HEK293 (cell line): Measurements from ENCODE around the gene FUOM.

Experiments
- HOXC10 ChIP-seq: sonication (generic); formaldehyde crosslinking; IDR thresholded peaks from 2 replicates; pipeline ENCODE4 v1.8.1; 2023; ENCODE audit warnings: mild to moderate bottlenecking, missing genetic modification reagents
- KLF8 ChIP-seq: fragments of 450-650 bp; formaldehyde crosslinking; IDR thresholded peaks from 2 replicates; pipeline ENCODE4 v1.5.1; 2016; ENCODE audit warnings: missing biosample characterization, missing genetic modification characterization
- MYNN ChIP-seq: fragments of 450-650 bp; formaldehyde crosslinking; IDR thresholded peaks from 2 replicates; pipeline ENCODE4 v1.5.1; 2016; ENCODE audit warnings: missing biosample characterization, missing genetic modification characterization, borderline replicate concordance
- SP2 ChIP-seq: fragments of 450-650 bp; formaldehyde crosslinking; IDR thresholded peaks from 2 replicates; pipeline ENCODE4 v1.5.1; 2016; ENCODE audit warnings: missing biosample characterization, missing genetic modification characterization
- SP3 ChIP-seq: fragments of 450-650 bp; formaldehyde crosslinking; IDR thresholded peaks from 2 replicates; pipeline ENCODE4 v1.5.1; 2016; ENCODE audit warnings: missing biosample characterization, missing genetic modification characterization
- YY2 ChIP-seq: fragments of 450-650 bp; formaldehyde crosslinking; IDR thresholded peaks from 2 replicates; pipeline ENCODE4 v1.5.1; 2016; ENCODE audit warnings: missing biosample characterization, missing genetic modification characterization
- ZNF175 ChIP-seq: fragments of 450-650 bp; formaldehyde crosslinking; IDR thresholded peaks from 2 replicates; pipeline ENCODE4 v1.5.1; 2016; ENCODE audit warnings: missing biosample characterization, missing genetic modification characterization
- ZNF202 ChIP-seq: fragments of 450-650 bp; formaldehyde crosslinking; IDR thresholded peaks from 2 replicates; pipeline ENCODE4 v1.5.1; 2016; ENCODE audit warnings: missing biosample characterization, missing genetic modification characterization, borderline replicate concordance
- ZNF223 ChIP-seq: fragments of 450-650 bp; formaldehyde crosslinking; IDR thresholded peaks from 2 replicates; pipeline ENCODE4 v1.5.1; 2016; ENCODE audit warnings: missing biosample characterization, missing genetic modification characterization
- ZNF341 ChIP-seq: fragments of 450-650 bp; formaldehyde crosslinking; IDR thresholded peaks from 2 replicates; pipeline ENCODE4; 2016; ENCODE audit warnings: low read depth, missing biosample characterization, missing genetic modification characterization
- ZNF549 ChIP-seq: fragments of 450-650 bp; IDR thresholded peaks from 2 replicates; pipeline ENCODE4 v1.5.1; 2018; ENCODE audit warnings: missing biosample characterization, missing genetic modification characterization, mild to moderate bottlenecking, inconsistent platforms, moderate library complexity
- ZNF561 ChIP-seq: fragments of 450-650 bp; IDR thresholded peaks from 2 replicates; pipeline ENCODE4 v1.5.1; 2018; ENCODE audit warnings: missing biosample characterization, missing genetic modification characterization, borderline replicate concordance
- ZNF624 ChIP-seq: fragments of 450-650 bp; formaldehyde crosslinking; IDR thresholded peaks from 2 replicates; pipeline ENCODE4 v1.5.1; 2017; ENCODE audit warnings: missing biosample characterization, missing genetic modification characterization
- ZSCAN30 ChIP-seq: fragments of 450-650 bp; IDR thresholded peaks from 2 replicates; pipeline ENCODE4 v1.5.1; 2018; ENCODE audit warnings: missing biosample characterization, mild to moderate bottlenecking, missing genetic modification characterization, moderate library complexity
- TF ChIP-seq, protein P1 (sequence below): fragments of 450-650 bp; formaldehyde crosslinking; IDR thresholded peaks from 2 replicates; pipeline ENCODE4 v1.5.1; 2017; ENCODE audit warnings: missing biosample characterization, missing genetic modification characterization
- TF ChIP-seq, protein P2 (sequence below): fragments of 450-650 bp; formaldehyde crosslinking; IDR thresholded peaks from 2 replicates; pipeline ENCODE4 v1.5.1; 2017; ENCODE audit warnings: missing biosample characterization, missing genetic modification characterization
- TF ChIP-seq, protein P3 (sequence below): fragments of 450-650 bp; formaldehyde crosslinking; IDR thresholded peaks from 2 replicates; pipeline ENCODE4 v1.5.1; 2016; ENCODE audit warnings: missing biosample characterization, missing genetic modification characterization
- TF ChIP-seq, protein P4 (sequence below): fragments of 450-650 bp; formaldehyde crosslinking; conservative IDR thresholded peaks from 2 replicates; pipeline ENCODE4 v1.5.1; 2016; ENCODE audit warnings: low read depth, missing biosample characterization, missing genetic modification characterization
- TF ChIP-seq, protein P5 (sequence below): fragments of 450-650 bp; formaldehyde crosslinking; IDR thresholded peaks from 2 replicates; pipeline ENCODE4 v1.5.1; 2016; ENCODE audit warnings: missing biosample characterization, missing genetic modification characterization
- TF ChIP-seq, protein P6 (sequence below): fragments of 450-650 bp; formaldehyde crosslinking; IDR thresholded peaks from 2 replicates; pipeline ENCODE4 v1.5.1; 2016; ENCODE audit warnings: missing biosample characterization, missing genetic modification characterization

FUOM gene

DNA sequence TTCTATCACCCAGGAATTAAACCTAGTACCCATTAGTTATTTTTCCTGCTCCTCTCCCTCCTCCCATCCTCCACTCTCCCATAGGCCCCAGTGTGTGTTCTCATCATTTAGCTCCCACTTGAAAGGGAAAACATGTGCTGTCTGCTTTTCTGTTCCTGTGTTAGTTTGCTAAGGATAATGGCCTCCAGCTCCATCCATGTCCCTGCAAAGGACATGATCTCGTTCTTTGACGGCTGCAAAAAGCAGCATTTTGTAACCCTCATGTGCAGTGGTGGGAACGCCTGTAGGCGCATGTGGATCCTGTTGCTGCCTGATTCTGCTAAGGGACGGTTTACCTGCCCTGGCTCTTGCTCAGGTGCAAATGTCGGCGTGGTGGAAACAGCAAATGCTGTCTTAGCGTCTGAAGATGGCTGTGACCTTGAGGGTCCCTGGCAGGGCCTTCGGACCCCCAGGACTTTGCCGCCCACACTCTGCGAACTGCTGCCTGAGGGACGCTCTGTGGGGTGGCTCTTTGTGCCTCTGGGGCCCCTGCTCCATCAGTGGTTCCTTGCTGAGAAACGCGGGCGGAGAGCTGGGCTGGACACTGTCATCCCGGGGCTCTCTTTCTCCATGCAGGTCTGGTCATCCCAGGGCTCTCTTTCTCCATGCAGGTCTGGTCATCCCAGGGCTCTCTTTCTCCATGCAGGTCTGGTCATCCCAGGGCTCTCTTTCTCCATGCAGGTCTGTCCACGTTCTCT lies 30.6 kb upstream of the FUOM start (continued):
- TF ChIP-seq, protein P1, sequence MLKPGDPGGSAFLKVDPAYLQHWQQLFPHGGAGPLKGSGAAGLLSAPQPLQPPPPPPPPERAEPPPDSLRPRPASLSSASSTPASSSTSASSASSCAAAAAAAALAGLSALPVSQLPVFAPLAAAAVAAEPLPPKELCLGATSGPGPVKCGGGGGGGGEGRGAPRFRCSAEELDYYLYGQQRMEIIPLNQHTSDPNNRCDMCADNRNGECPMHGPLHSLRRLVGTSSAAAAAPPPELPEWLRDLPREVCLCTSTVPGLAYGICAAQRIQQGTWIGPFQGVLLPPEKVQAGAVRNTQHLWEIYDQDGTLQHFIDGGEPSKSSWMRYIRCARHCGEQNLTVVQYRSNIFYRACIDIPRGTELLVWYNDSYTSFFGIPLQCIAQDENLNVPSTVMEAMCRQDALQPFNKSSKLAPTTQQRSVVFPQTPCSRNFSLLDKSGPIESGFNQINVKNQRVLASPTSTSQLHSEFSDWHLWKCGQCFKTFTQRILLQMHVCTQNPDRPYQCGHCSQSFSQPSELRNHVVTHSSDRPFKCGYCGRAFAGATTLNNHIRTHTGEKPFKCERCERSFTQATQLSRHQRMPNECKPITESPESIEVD (tag by site-specific recombination), result no peak
- TF ChIP-seq MYNN (tag by site-specific recombination) (no peak), ZNF341 (no peak), KLF8 (peak; percentile 57), ZSCAN30 (tag by site-specific recombination) (no peak), SP3 (tag by site-specific recombination) (peak; percentile 32; the same call in 1 of the 2 replicates), HOXC10 (CRISPR knock-in tag) (no peak), ZNF202 (no peak), ZNF561 (tag by site-specific recombination) (no peak), ZNF549 (tag by site-specific recombination) (no peak), ZNF624 (tag by site-specific recombination) (no peak), ZNF223 (tag by site-specific recombination) (no peak), SP2 (peak; percentile 44), YY2 (tag by site-specific recombination) (peak; percentile 61; the same call in 1 of the 2 replicates), ZNF175 (no peak)
- TF ChIP-seq, protein P2, sequence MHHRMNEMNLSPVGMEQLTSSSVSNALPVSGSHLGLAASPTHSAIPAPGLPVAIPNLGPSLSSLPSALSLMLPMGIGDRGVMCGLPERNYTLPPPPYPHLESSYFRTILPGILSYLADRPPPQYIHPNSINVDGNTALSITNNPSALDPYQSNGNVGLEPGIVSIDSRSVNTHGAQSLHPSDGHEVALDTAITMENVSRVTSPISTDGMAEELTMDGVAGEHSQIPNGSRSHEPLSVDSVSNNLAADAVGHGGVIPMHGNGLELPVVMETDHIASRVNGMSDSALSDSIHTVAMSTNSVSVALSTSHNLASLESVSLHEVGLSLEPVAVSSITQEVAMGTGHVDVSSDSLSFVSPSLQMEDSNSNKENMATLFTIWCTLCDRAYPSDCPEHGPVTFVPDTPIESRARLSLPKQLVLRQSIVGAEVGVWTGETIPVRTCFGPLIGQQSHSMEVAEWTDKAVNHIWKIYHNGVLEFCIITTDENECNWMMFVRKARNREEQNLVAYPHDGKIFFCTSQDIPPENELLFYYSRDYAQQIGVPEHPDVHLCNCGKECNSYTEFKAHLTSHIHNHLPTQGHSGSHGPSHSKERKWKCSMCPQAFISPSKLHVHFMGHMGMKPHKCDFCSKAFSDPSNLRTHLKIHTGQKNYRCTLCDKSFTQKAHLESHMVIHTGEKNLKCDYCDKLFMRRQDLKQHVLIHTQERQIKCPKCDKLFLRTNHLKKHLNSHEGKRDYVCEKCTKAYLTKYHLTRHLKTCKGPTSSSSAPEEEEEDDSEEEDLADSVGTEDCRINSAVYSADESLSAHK, result no peak
- TF ChIP-seq, protein P3, sequence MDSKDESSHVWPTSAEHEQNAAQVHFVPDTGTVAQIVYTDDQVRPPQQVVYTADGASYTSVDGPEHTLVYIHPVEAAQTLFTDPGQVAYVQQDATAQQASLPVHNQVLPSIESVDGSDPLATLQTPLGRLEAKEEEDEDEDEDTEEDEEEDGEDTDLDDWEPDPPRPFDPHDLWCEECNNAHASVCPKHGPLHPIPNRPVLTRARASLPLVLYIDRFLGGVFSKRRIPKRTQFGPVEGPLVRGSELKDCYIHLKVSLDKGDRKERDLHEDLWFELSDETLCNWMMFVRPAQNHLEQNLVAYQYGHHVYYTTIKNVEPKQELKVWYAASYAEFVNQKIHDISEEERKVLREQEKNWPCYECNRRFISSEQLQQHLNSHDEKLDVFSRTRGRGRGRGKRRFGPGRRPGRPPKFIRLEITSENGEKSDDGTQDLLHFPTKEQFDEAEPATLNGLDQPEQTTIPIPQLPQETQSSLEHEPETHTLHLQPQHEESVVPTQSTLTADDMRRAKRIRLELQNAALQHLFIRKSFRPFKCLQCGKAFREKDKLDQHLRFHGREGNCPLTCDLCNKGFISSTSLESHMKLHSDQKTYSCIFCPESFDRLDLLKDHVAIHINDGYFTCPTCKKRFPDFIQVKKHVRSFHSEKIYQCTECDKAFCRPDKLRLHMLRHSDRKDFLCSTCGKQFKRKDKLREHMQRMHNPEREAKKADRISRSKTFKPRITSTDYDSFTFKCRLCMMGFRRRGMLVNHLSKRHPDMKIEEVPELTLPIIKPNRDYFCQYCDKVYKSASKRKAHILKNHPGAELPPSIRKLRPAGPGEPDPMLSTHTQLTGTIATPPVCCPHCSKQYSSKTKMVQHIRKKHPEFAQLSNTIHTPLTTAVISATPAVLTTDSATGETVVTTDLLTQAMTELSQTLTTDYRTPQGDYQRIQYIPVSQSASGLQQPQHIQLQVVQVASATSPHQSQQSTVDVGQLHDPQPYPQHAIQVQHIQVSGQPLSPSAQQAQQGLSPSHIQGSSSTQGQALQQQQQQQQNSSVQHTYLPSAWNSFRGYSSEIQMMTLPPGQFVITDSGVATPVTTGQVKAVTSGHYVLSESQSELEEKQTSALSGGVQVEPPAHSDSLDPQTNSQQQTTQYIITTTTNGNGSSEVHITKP (tag by site-specific recombination), result 0 out of 2 replicates have a peak, but pooled peaks have one; percentile 15
- TF ChIP-seq, protein P4, sequence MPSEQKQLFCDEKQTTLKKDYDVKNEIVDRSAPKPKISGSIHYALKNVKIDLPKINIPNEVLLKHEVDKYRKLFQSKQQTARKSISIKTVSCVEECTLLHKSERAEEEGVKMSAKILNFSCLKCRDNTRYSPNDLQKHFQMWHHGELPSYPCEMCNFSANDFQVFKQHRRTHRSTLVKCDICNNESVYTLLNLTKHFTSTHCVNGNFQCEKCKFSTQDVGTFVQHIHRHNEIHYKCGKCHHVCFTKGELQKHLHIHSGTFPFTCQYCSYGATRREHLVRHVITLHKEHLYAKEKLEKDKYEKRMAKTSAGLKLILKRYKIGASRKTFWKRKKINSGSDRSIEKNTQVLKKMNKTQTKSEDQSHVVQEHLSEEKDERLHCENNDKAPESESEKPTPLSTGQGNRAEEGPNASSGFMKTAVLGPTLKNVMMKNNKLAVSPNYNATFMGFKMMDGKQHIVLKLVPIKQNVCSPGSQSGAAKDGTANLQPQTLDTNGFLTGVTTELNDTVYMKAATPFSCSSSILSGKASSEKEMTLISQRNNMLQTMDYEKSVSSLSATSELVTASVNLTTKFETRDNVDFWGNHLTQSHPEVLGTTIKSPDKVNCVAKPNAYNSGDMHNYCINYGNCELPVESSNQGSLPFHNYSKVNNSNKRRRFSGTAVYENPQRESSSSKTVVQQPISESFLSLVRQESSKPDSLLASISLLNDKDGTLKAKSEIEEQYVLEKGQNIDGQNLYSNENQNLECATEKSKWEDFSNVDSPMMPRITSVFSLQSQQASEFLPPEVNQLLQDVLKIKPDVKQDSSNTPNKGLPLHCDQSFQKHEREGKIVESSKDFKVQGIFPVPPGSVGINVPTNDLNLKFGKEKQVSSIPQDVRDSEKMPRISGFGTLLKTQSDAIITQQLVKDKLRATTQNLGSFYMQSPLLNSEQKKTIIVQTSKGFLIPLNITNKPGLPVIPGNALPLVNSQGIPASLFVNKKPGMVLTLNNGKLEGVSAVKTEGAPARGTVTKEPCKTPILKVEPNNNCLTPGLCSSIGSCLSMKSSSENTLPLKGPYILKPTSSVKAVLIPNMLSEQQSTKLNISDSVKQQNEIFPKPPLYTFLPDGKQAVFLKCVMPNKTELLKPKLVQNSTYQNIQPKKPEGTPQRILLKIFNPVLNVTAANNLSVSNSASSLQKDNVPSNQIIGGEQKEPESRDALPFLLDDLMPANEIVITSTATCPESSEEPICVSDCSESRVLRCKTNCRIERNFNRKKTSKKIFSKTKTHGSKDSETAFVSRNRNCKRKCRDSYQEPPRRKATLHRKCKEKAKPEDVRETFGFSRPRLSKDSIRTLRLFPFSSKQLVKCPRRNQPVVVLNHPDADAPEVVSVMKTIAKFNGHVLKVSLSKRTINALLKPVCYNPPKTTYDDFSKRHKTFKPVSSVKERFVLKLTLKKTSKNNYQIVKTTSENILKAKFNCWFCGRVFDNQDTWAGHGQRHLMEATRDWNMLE (tag by site-specific recombination), result peak; percentile 76
- TF ChIP-seq, protein P5, sequence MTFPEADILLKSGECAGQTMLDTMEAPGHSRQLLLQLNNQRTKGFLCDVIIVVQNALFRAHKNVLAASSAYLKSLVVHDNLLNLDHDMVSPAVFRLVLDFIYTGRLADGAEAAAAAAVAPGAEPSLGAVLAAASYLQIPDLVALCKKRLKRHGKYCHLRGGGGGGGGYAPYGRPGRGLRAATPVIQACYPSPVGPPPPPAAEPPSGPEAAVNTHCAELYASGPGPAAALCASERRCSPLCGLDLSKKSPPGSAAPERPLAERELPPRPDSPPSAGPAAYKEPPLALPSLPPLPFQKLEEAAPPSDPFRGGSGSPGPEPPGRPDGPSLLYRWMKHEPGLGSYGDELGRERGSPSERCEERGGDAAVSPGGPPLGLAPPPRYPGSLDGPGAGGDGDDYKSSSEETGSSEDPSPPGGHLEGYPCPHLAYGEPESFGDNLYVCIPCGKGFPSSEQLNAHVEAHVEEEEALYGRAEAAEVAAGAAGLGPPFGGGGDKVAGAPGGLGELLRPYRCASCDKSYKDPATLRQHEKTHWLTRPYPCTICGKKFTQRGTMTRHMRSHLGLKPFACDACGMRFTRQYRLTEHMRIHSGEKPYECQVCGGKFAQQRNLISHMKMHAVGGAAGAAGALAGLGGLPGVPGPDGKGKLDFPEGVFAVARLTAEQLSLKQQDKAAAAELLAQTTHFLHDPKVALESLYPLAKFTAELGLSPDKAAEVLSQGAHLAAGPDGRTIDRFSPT (tag by site-specific recombination), result no peak
- TF ChIP-seq, protein P6, sequence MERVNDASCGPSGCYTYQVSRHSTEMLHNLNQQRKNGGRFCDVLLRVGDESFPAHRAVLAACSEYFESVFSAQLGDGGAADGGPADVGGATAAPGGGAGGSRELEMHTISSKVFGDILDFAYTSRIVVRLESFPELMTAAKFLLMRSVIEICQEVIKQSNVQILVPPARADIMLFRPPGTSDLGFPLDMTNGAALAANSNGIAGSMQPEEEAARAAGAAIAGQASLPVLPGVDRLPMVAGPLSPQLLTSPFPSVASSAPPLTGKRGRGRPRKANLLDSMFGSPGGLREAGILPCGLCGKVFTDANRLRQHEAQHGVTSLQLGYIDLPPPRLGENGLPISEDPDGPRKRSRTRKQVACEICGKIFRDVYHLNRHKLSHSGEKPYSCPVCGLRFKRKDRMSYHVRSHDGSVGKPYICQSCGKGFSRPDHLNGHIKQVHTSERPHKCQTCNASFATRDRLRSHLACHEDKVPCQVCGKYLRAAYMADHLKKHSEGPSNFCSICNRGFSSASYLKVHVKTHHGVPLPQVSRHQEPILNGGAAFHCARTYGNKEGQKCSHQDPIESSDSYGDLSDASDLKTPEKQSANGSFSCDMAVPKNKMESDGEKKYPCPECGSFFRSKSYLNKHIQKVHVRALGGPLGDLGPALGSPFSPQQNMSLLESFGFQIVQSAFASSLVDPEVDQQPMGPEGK, result peak; percentile 53; the same call in 1 of the 2 replicates
